K562 (cell line): ENCODE results near the gene USP12. TPM values are rescaled to one million over a fixed set of nuclear protein-coding genes. Genes with fewer than 3 reads are reported as not detected.

Source experiments
- ETV6 ChIP-seq, 3 experiments: fragments of 150-350 bp in 1 of 3; sonication (generic) in 1 of 3; formaldehyde crosslinking in 1 of 3; IDR thresholded peaks; 2 replicates each; pipeline versions ENCODE4 v1.6.1 to v1.8.0; 2014 to 2022; ENCODE audit warnings: borderline replicate concordance in 2 of 3, low read depth in 2 of 3, antibody characterized with exemption in 1 of 3, low read length in 1 of 3, mild to moderate bottlenecking in 1 of 3, missing genetic modification reagents in 1 of 3
- HIVEP1 ChIP-seq: fragments of 250-450 bp; sonication (Bioruptor Pico); IDR thresholded peaks from 2 replicates; pipeline ENCODE4 v1.4.0; 2020; ENCODE audit warnings: mild to moderate bottlenecking
- NR2F6 ChIP-seq: fragments of 450-650 bp; formaldehyde crosslinking; IDR thresholded peaks from 2 replicates; pipeline ENCODE4 v1.4.0; 2020; ENCODE audit warnings: mild to moderate bottlenecking
- SAFB2 ChIP-seq: fragments of 200-400 bp; formaldehyde crosslinking; IDR thresholded peaks from 2 replicates; pipeline ENCODE4 v1.6.1; 2018; ENCODE audit warnings: borderline replicate concordance, low read length, low read depth, moderate library complexity; ENCODE audit not compliant: severe bottlenecking
- SMAD4 ChIP-seq: fragments of 250-450 bp; sonication (Bioruptor Pico); conservative IDR thresholded peaks from 2 replicates; pipeline ENCODE4 v1.8.0; 2021; ENCODE audit warnings: inconsistent platforms, mild to moderate bottlenecking, moderate library complexity
- ZNF699 ChIP-seq: fragments of 250-450 bp; sonication (Bioruptor Pico); IDR thresholded peaks from 2 replicates; pipeline ENCODE4 v1.8.0; 2021; ENCODE audit warnings: mild to moderate bottlenecking, moderate library complexity; ENCODE audit not compliant: insufficient replicate concordance
- polyA plus RNA-seq, 8 experiments: library from polyadenylated mRNA; depleted of rRNA in 4 of 8; stranded (reverse) in 5 of 8; unstranded in 3 of 8; fragments of >200 nt; fragmentation: Nextera tagmentation in 2 of 8; fragmentation: Illumina TruSeq in 1 of 8; extraction: Ambion mirVana in 2 of 8; extraction: Trizol in 1 of 8; gene quantifications; 2 replicates each; pipeline versions ENCODE4 v1.2.1 to v1.2.3, GENCODE V29; 2011 to 2014; ENCODE audit warnings: inconsistent platforms in 1 of 8, missing spikeins in 1 of 8
- total RNA-seq, 7 experiments: library from RNA; depleted of rRNA in 6 of 7; stranded (reverse); fragments of >200 nt in 6 of 7; fragmentation: Illumina TruSeq in 2 of 7; extraction: Trizol in 2 of 7; gene quantifications; 2 replicates each; pipeline versions ENCODE4 v1.2.1 to v1.2.3, GENCODE V29; 2011 to 2021; ENCODE audit warnings: low replicate concordance in 1 of 7
- TF ChIP-seq, protein P1 (sequence below): fragments of 450-650 bp; IDR thresholded peaks from 2 replicates; pipeline ENCODE4 v1.6.1; 2016; ENCODE audit warnings: mild to moderate bottlenecking
- TF ChIP-seq, protein P2 (sequence below): fragments of 450-650 bp; IDR thresholded peaks from one replicate; pipeline ENCODE4 v1.6.1; 2018; ENCODE audit warnings: mild to moderate bottlenecking, moderate library complexity; ENCODE audit not compliant: partially characterized antibody

The USP12 gene
- total and polyA plus RNA-seq, 9 of the 15 experiments (the other 6 are each of a cell fraction or from before 2014, with no cell fraction given), result 1.8 to 20.5 (median 13.3) TPM

DNA sequence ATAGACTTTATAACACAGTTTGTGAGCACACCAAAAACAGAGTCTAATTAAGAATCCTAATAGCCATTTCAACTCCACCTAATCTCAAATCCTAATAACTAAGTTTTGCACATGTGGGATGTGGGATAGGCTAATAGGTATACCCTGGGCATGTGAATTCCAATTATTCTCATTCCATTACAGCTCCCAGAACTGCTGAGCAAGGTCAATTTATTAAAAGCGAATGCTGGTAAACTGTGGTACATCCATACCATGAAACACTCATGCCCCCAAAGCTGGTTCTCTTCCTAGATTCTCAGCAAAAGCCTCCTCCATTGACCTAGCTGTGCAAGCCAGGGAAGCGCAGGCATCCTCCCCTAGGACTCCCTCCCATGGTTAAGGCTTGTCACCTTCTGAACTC, 113.8 kb downstream of the USP12 start (continued):
- TF ChIP-seq HIVEP1 (no peak), NR2F6 (CRISPR knock-in tag) (no peak), SAFB2 (no peak), ETV6 (IDR thresholded peaks at IDR 0.05; ENCODE audit: borderline replicate concordance in 1 of 2, low read depth in 2 of 2, low read length in 1 of 2) (no peak), ETV6 (CRISPR knock-in tag; IDR thresholded peaks at IDR 0.05; ENCODE audit: borderline replicate concordance) (no peak), SMAD4 (no peak), ZNF699 (no peak)
- TF ChIP-seq, protein P1, sequence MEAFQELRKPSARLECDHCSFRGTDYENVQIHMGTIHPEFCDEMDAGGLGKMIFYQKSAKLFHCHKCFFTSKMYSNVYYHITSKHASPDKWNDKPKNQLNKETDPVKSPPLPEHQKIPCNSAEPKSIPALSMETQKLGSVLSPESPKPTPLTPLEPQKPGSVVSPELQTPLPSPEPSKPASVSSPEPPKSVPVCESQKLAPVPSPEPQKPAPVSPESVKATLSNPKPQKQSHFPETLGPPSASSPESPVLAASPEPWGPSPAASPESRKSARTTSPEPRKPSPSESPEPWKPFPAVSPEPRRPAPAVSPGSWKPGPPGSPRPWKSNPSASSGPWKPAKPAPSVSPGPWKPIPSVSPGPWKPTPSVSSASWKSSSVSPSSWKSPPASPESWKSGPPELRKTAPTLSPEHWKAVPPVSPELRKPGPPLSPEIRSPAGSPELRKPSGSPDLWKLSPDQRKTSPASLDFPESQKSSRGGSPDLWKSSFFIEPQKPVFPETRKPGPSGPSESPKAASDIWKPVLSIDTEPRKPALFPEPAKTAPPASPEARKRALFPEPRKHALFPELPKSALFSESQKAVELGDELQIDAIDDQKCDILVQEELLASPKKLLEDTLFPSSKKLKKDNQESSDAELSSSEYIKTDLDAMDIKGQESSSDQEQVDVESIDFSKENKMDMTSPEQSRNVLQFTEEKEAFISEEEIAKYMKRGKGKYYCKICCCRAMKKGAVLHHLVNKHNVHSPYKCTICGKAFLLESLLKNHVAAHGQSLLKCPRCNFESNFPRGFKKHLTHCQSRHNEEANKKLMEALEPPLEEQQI, result no peak
- TF ChIP-seq, protein P2, sequence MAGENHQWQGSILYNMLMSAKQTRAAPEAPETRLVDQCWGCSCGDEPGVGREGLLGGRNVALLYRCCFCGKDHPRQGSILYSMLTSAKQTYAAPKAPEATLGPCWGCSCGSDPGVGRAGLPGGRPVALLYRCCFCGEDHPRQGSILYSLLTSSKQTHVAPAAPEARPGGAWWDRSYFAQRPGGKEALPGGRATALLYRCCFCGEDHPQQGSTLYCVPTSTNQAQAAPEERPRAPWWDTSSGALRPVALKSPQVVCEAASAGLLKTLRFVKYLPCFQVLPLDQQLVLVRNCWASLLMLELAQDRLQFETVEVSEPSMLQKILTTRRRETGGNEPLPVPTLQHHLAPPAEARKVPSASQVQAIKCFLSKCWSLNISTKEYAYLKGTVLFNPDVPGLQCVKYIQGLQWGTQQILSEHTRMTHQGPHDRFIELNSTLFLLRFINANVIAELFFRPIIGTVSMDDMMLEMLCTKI, result no peak
